Measurements from ENCODE around the gene EIF4G3.
A peak's percentile ranks its signal among the peaks of the same experiment; 100 is the strongest.
"Not testable (repeated sequence)": the region's sequence is repeated elsewhere in the genome, so short reads cannot be mapped to it uniquely, and the experiment has no call there.

The EIF4G3 gene

DNA sequence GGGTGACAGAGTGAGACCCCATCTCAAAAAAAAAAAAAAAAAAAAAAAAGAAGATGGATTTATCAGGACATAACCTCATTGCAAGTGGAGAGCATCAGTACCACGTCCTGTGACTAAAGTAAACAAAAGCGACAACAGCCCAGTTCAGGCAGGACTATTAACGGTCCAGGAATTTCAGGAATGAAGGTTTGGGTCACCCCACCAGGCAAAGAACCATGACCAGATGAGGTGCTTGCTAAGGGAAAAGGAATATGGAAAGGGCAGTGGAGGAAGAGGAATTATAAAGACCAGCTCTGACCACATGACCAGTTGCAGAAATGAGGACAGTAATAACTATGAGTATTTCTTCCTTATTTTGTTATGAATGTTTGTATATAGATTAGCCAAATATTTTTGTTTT is 35.4 kb upstream of the EIF4G3 start:
- no peak for DNase-seq (ENCODE audit: low read depth)
- no peak overlapping the region for H3K4me3 ChIP-seq (ENCODE audit: low read depth, low read length)
- TF ChIP-seq CTCF (conservative IDR thresholded peaks at IDR 0.05; ENCODE audit: low read depth, low read length) = no peak

DNA sequence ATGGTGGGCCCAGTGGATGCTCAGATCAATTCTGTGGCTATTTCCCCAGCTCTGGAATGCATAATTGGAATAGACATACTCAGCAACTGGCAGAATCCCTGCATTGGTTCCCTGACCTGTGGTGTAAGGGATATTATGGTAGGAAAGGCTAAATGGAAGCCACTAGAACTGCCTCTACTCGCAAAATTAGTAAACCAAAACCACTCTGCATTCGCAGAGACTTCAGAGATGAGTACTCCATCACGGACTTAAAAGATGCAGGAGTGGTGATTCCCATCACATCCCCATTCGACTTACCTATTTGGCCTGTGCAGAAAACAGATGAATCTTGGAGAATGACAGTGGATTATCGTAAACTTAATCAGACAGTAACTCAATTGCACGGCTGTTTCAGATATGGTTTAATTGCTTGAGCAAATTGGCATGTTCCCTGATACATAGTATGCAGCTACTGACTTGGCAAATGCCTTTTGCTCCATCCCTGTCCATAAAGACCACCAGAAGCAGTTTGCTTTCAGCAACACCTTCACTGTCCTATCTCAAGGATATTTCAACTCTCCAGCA is 31.5 kb upstream of the EIF4G3 start:
- not testable (repeated sequence) for DNase-seq (ENCODE audit: low read depth); H3K4me3 ChIP-seq (ENCODE audit: low read depth, low read length)

GRCh38 chr1:21206117-21206516 is 29.4 kb upstream of the EIF4G3 start:
- H3K4me3 ChIP-seq (ENCODE audit: low read depth, low read length) = no peak overlapping the region
- no peak for TF ChIP-seq CTCF (conservative IDR thresholded peaks at IDR 0.05; ENCODE audit: low read depth, low read length)
- DNase-seq (ENCODE audit: low read depth) = no peak

- DNase-seq (ENCODE audit: low read depth) = no peak
- no peak for TF ChIP-seq CTCF (conservative IDR thresholded peaks at IDR 0.05; ENCODE audit: low read depth, low read length)
Measured at GRCh38 chr1:21205416-21205815, 28.7 kb upstream of the EIF4G3 start.

DNA sequence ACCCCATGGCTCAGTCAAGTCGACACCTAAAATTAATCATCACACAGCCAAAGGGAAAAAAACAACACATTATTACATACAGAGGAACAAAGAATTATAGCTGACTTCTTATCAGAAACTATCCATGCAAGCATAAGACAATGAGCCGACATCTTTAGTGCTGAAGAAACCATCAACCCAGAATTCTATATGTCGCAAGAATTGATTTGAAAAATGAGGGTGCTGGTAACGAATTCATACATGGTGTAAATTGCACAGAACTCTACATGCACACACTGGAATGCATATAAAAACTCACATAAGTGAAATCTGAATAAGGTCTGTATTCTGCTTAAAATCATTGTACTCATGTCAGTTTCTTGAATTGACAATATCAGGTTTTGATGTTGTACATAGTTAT is 25.0 kb upstream of the EIF4G3 start:
- H3K4me3 ChIP-seq (ENCODE audit: low read depth, low read length) = no peak overlapping the region
- no peak for DNase-seq (ENCODE audit: low read depth)
- TF ChIP-seq CTCF (conservative IDR thresholded peaks at IDR 0.05; ENCODE audit: low read depth, low read length) = no peak

More at GRCh38 chr1:21205416-21205815, 28.7 kb upstream of the EIF4G3 start:
- no peak overlapping the region for H3K4me3 ChIP-seq (ENCODE audit: low read depth, low read length)

DNA sequence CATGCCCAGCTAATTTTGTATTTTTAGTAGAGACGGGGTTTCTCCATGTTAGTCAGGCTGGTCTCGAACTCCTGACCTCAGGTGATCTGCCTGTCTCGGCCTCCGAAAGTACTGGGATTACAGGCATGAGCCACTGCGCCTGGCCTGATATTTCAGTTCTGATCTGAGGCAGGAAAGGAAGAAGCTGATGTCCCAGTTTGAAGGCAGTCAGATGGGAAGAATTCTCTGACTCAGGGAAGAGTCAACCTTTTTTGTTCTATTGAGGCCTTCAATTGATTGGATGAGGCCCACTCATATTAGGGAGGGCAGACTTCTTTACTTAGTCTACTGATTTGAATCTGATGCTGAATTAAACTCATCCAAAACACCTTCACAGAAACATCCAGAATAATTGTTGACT is 24.5 kb upstream of the EIF4G3 start:
- not testable (repeated sequence) for DNase-seq (ENCODE audit: low read depth)

DNA sequence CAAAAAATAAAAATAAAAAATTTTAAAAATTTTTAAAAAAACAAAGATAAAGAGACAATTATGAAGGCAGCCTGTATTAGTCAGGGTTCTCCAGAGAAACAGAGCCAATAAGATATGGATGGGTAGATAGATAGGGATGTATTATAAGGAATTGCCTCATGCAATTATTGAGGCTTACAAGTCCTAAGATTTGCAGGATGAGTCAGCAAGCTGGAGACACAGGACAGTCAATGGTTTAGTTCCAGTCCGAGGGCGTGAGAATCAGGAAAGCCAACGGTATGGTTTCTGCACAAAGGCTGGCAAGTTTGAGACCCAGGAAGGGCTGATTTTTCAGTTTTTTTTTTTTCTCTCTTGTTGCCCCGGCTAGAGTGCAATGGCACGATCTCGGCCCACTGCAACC is 24.1 kb upstream of the EIF4G3 start:
- no peak for TF ChIP-seq CTCF (conservative IDR thresholded peaks at IDR 0.05; ENCODE audit: low read depth, low read length)
- H3K4me3 ChIP-seq (ENCODE audit: low read depth, low read length) = no peak overlapping the region
- peak; percentile 45 for DNase-seq (ENCODE audit: low read depth)

More for the DNA sequence above, 24.5 kb upstream of the EIF4G3 start:
- not testable (repeated sequence) for H3K4me3 ChIP-seq (ENCODE audit: low read depth, low read length)

- DNase-seq (ENCODE audit: low read depth) = no peak
- H3K4me3 ChIP-seq (ENCODE audit: low read depth, low read length) = no peak overlapping the region
- no peak for TF ChIP-seq CTCF (conservative IDR thresholded peaks at IDR 0.05; ENCODE audit: low read depth, low read length)
Measured at GRCh38 chr1:21198929-21199328, 22.2 kb upstream of the EIF4G3 start.
